Measurements from ENCODE around the gene TRPT1.

The TRPT1 gene

GRCh38 chr11:64219755-64220154 lies 6.2 kb downstream of the TRPT1 start:
- no peak for TF ChIP-seq CTCF (IDR thresholded peaks at IDR 0.05; ENCODE audit: low read depth, low read length)
- DNase-seq (ENCODE audit: extremely low read depth, low read depth) = no peak

GRCh38 chr11:64219354-64219684 lies 6.7 kb downstream of the TRPT1 start:
- no peak for DNase-seq (ENCODE audit: extremely low read depth, low read depth)

GRCh38 chr11:64218628-64219353 lies 7.2 kb downstream of the TRPT1 start:
- TF ChIP-seq CTCF (IDR thresholded peaks at IDR 0.05; ENCODE audit: low read depth, low read length) = no peak
- no peak for DNase-seq (ENCODE audit: extremely low read depth, low read depth)

More at GRCh38 chr11:64219354-64219684, 6.7 kb downstream of the TRPT1 start:
- no peak for TF ChIP-seq CTCF (IDR thresholded peaks at IDR 0.05; ENCODE audit: low read depth, low read length)

GRCh38 chr11:64216879-64217278 lies 9.1 kb downstream of the TRPT1 start:
- no peak for TF ChIP-seq CTCF (IDR thresholded peaks at IDR 0.05; ENCODE audit: low read depth, low read length)
- DNase-seq (ENCODE audit: extremely low read depth, low read depth) = no peak

- DNase-seq (ENCODE audit: extremely low read depth, low read depth) = no peak
- no peak for TF ChIP-seq CTCF (IDR thresholded peaks at IDR 0.05; ENCODE audit: low read depth, low read length)
Observed at GRCh38 chr11:64211181-64211872, 14.7 kb downstream of the TRPT1 start.

- no peak for TF ChIP-seq CTCF (IDR thresholded peaks at IDR 0.05; ENCODE audit: low read depth, low read length)
- no peak for DNase-seq (ENCODE audit: extremely low read depth, low read depth)
Observed at GRCh38 chr11:64210301-64211020, 15.5 kb downstream of the TRPT1 start.

GRCh38 chr11:64209563-64209843 lies 16.5 kb downstream of the TRPT1 start:
- DNase-seq (ENCODE audit: extremely low read depth, low read depth) = no peak
- TF ChIP-seq CTCF (IDR thresholded peaks at IDR 0.05; ENCODE audit: low read depth, low read length) = no peak

Measured in AG09319 (cell line).